Measurements from ENCODE around the gene OBSCN. TPM values are rescaled to one million over a fixed set of nuclear protein-coding genes. Genes with fewer than 3 reads are reported as not detected.
A peak's percentile ranks its signal among the peaks of the same experiment; 100 is the strongest.

OBSCN gene
- total and polyA plus RNA-seq, 12 donors = 0.90 to 18.0 (median 5.9) TPM

DNA sequence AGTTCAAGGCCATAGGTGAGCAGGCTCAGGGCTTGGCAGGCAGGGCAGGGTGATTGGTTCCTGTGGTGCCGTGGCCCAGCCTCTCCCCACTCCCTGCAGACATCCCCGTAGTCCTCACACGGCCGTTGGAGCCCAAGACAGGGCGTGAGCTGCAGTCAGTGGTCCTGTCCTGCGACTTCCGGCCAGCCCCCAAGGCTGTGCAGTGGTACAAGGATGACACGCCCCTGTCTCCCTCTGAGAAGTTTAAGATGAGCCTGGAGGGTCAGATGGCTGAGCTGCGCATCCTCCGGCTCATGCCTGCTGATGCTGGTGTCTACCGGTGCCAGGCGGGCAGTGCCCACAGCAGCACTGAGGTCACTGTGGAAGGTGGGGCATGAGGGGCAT lies 71.9 kb downstream of the OBSCN start:
- H3K36me3 ChIP-seq (replicated peaks in 1 of 2) = no peaks in the 10 kb centered on the region
- H3K27ac ChIP-seq = no peak overlapping the region
- peaks cover 6 to 10% of the 10 kb centered on the region in 2 donors for H3K4me1 ChIP-seq (replicated peaks in 1 of 2)
- H3K9me3 ChIP-seq (replicated peaks in 1 of 3) = no peaks in the 10 kb centered on the region
- WGBS, 4 donors = 91 to 95% (median 94%) methylated on average over 10 to 12 of the region's 12 CpGs
- H3K27me3 ChIP-seq = no peaks in the 10 kb centered on the region
- no peak overlapping the region for H3K4me3 ChIP-seq
- intact Hi-C loops (cut with DNase I) = no loop called here
- DNase-seq = peak in 2 of 7 donors; percentile 4 to 12
- no peak for TF ChIP-seq POLR2A (IDR thresholded peaks at IDR 0.05)
- TF ChIP-seq, protein P1, sequence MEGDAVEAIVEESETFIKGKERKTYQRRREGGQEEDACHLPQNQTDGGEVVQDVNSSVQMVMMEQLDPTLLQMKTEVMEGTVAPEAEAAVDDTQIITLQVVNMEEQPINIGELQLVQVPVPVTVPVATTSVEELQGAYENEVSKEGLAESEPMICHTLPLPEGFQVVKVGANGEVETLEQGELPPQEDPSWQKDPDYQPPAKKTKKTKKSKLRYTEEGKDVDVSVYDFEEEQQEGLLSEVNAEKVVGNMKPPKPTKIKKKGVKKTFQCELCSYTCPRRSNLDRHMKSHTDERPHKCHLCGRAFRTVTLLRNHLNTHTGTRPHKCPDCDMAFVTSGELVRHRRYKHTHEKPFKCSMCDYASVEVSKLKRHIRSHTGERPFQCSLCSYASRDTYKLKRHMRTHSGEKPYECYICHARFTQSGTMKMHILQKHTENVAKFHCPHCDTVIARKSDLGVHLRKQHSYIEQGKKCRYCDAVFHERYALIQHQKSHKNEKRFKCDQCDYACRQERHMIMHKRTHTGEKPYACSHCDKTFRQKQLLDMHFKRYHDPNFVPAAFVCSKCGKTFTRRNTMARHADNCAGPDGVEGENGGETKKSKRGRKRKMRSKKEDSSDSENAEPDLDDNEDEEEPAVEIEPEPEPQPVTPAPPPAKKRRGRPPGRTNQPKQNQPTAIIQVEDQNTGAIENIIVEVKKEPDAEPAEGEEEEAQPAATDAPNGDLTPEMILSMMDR (IDR thresholded peaks at IDR 0.05) = no peak

DNA sequence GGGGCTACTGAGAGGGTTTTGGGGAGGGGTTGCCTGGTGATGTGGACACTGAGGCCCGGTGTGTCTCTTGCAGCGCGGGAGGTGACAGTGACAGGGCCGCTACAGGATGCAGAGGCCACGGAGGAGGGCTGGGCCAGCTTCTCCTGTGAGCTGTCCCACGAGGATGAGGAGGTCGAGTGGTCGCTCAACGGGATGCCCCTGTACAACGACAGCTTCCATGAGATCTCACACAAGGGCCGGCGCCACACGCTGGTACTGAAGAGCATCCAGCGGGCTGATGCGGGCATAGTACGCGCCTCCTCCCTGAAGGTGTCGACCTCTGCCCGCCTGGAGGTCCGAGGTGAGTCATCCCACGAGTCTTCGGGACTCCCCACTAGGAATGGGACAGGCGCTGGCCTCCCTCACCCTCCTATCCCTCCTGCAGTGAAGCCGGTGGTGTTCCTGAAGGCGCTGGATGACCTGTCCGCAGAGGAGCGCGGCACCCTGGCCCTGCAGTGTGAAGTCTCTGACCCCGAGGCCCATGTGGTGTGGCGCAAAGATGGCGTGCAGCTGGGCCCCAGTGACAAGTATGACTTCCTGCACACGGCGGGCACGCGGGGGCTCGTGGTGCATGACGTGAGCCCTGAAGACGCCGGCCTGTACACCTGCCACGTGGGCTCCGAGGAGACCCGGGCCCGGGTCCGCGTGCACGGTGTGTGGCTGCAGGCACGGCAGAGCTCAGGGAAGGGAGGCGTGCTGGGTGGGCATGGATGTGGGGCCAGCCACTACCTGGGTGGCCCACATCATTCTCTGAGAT lies 72.5 kb downstream of the OBSCN start:
- Histone ChIP-seq H3K4me3 (no peak overlapping the region), H3K36me3 (replicated peaks in 1 of 2) (no peaks in the 10 kb centered on the region), H3K27me3 (no peaks in the 10 kb centered on the region), H3K4me1 (replicated peaks in 1 of 2) (peaks cover 6 to 8% of the 10 kb centered on the region in 2 donors), H3K9me3 (replicated peaks in 1 of 3) (no peaks in the 10 kb centered on the region), H3K27ac (no peak overlapping the region)
- WGBS, 4 donors = 96 to 98% (median 97%) methylated on average over 10 to 48 of the region's 48 CpGs
- DNase-seq = peak in 1 of 7 donors; percentile 12
- TF ChIP-seq, protein P1 (IDR thresholded peaks at IDR 0.05) = no peak
- no peak for TF ChIP-seq POLR2A (IDR thresholded peaks at IDR 0.05)
- intact Hi-C loops (cut with DNase I) = no loop called here

DNA sequence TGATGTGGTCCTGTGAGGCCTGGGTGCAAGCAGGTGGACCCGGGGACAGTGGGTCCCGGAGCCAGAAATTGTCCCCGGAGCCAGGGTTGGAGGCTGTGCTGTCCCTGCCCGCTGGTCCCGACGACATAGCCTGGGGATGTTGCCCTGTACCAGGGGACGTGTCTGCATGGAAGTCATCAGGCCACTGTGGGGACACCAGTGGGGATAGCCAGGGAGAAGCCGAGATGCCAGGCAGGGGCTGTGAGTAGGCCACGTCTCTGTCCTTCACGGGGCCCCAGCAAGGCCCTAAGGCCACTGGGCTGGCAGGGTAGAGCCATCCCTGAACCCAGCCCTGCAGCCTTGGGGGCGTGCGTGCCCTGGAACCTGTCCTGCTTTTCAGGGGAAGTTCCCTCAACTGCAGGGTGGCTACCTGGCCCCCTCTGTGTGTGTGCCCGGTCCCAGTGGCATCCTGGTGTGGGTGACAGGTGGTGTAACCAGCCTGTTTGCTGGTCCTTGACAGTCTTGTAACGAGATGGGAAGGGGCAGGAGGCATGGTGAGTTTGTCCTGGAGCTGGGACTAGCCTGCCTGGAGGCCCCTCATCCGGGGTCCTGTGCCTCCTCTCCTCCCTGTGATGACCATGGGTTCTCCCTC lies 73.2 kb downstream of the OBSCN start:
- no peaks in the 10 kb centered on the region for H3K9me3 ChIP-seq (replicated peaks in 1 of 3)
- H3K4me1 ChIP-seq (replicated peaks in 1 of 2) = peaks cover 6 to 7% of the 10 kb centered on the region in 2 donors
- H3K27ac ChIP-seq = no peak overlapping the region
- WGBS, 4 donors = 72 to 100% (median 96%) methylated on average over 4 to 15 of the region's 15 CpGs
- H3K27me3 ChIP-seq = no peaks in the 10 kb centered on the region
- peak in 1 of 7 donors; percentile 8 for DNase-seq
- H3K36me3 ChIP-seq (replicated peaks in 1 of 2) = no peaks in the 10 kb centered on the region
- TF ChIP-seq, protein P1 (IDR thresholded peaks at IDR 0.05) = no peak
- H3K4me3 ChIP-seq = no peak overlapping the region
- intact Hi-C loops (cut with DNase I) = no loop called here

DNA sequence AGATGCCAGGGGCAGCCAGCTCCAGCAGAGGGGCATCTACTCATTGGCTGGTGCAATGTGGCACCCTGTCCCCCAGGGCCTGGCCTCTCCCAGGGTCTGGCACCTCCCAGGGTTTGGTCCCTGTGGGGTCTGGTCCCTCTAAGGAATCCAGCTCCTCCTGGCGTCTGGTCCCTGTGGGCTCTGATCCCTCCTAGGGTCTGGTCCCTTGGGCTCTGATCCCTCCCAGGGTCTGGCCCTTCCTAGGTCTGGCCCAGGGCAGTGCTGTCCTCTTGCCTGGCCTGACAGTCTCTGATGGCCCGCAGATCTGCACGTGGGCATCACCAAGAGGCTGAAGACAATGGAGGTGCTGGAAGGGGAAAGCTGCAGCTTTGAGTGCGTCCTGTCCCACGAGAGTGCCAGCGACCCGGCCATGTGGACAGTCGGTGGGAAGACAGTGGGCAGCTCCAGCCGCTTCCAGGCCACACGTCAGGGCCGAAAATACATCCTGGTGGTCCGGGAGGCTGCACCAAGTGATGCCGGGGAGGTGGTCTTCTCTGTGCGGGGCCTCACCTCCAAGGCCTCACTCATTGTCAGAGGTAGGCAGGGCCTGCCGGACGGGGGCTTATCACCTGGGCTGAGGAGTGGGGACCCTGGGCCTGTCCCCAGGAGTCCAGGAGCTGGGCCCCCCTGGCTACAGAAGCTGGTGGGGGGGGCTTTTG lies 73.9 kb downstream of the OBSCN start:
- no peak overlapping the region for H3K4me3 ChIP-seq
- H3K36me3 ChIP-seq (replicated peaks in 1 of 2) = no peaks in the 10 kb centered on the region
- H3K27ac ChIP-seq = no peak overlapping the region
- TF ChIP-seq POLR2A (IDR thresholded peaks at IDR 0.05) = no peak
- TF ChIP-seq, protein P1 (IDR thresholded peaks at IDR 0.05) = no peak
- no peaks in the 10 kb centered on the region for H3K27me3 ChIP-seq
- WGBS, 4 donors = 94 to 95% (median 95%) methylated on average over 13 to 16 of the region's 16 CpGs
- DNase-seq = peak in 1 of 7 donors; percentile 16
- intact Hi-C loops (cut with DNase I) = no loop called here
- H3K9me3 ChIP-seq (replicated peaks in 1 of 3) = no peaks in the 10 kb centered on the region
- H3K4me1 ChIP-seq (replicated peaks in 1 of 2) = no peaks in the 10 kb centered on the region

Measured in adrenal gland (tissue), 12 donors.